SU-DHL-6 (cell line): ENCODE results near the gene CACNA1C.

Source experiments
- CTCF ChIP-seq: fragments of 200-600 bp; sonication (generic); IDR thresholded peaks from one replicate; pipeline ENCODE4 v1.5.1; 2017; ENCODE audit warnings: antibody characterized with exemption, mild to moderate bottlenecking, low read length, moderate library complexity; ENCODE audit not compliant: insufficient read depth, poor library complexity, severe bottlenecking
- EZH2phosphoT487 ChIP-seq: fragments of 200-600 bp; sonication (generic), shearing (Covaris generic); conservative IDR thresholded peaks from 2 replicates; pipeline ENCODE4 v1.6.1; 2018; ENCODE audit warnings: mild to moderate bottlenecking, antibody characterized with exemption, low read length, moderate library complexity, mixed read lengths

- TF ChIP-seq CTCF (peak; percentile 86), EZH2phosphoT487 (no peak)
Measured at GRCh38 chr12:2057041-2057794, 4.4 kb downstream of the CACNA1C start.
